ENCODE measurements around the gene GPR142.
"Not testable (repeated sequence)": the region's sequence is repeated elsewhere in the genome, so short reads cannot be mapped to it uniquely, and the experiment has no call there.

Gene GPR142

DNA sequence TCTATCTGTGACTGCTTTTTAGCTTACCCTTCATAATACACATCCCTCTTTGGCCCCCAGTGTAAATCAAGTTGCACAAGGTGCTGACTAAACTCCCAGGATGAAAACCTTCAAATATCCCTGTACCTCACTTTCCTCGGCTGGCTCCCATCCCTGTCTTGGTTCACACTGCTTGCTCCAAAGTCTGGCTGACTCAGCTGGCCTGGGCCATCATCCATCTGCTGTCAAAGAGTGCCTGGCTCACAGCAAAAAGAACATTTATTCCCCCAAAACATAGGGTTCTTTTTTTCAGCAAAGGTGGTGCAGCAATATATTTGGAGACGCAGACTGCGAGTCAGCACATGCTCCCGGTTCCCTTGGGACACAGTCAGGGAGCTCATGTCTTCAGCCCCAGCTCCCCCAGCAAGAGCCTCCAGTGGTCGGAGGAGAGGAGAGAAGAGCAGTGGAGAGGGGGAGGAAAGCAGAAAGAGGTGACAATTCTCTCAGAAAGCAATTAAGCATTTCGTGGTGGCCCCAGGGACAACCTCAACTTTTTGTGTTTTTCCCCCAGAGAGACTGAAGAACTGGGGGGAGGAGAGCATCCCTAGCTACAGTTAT is 26.1 kb downstream of the GPR142 start:
- DNase-seq (ENCODE audit: low read depth in 2 of 2): no peak

DNA sequence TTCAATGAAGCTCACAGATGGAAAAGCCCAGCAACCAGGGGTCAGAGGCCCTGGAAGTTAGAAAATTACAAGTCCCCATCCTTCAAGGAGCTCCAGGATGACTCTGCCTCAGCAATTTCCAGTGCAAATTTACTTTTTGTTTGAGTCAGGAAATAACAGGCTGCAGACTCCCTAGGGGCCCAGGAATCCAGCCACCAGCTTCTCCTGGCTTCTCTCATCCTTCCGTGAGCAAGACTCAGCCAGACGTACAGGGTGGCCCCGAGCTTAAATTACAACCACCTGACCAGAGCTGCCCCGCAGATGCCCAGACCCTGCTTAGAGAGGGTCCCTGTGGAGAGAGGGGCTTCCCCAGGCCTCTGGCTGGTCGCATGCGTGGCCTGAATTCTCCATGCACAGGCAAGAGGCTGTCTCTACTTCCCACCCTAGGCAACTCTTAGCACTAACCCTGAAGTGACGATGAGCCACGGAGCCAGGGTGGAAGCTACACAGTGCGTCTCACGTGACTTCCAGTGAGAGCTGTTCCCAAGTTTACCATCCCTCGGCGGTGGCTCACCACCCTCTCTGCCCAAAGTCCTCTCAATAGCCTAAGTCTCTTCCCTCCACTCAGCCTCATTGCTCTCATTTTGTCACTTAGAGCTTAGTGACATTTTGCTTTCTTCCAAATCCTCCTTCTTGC is 27.1 kb downstream of the GPR142 start:
- DNase-seq (ENCODE audit: low read depth in 2 of 2): no peak

DNA sequence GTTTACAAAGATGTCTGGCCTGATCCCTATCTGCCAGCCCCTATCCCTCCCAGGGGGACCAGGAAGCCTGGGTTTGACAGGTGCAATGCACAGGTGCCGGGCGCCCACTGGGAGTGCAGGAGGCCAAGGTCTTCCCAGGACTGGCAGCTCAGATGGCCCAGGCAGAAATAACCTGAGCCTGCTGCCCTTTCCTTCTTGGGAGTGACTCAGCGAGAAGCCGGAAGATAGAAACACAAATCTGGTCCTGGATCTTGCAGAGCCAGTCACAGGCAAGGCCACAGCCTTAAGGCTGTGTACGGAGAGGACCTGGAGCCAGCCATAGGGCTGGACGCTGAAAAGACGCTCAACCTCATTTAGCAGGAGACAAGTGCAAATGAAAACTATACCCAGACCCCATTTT is 27.7 kb downstream of the GPR142 start:
- DNase-seq (ENCODE audit: low read depth in 2 of 2): no peak

DNA sequence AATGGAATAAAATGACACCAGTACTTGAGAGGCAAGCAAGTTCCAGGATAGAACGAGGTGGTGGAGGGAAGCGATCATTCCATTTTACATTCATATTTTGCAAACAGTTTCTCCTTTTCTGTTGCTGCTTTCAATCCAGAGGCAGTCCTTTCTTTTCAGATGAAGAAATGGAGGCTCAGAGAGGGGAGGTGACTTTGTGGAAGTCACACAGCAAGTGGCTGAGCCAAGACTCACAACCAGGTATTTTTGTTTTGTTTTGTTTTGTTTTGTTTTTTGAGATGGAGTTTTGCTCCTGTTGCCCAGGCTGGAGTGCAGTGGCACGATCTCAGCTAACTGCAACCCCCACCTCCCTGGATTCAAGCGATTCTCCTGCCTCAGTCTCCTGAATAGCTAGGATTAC is 29.3 kb downstream of the GPR142 start:
- DNase-seq (ENCODE audit: low read depth in 2 of 2): no peak

DNA sequence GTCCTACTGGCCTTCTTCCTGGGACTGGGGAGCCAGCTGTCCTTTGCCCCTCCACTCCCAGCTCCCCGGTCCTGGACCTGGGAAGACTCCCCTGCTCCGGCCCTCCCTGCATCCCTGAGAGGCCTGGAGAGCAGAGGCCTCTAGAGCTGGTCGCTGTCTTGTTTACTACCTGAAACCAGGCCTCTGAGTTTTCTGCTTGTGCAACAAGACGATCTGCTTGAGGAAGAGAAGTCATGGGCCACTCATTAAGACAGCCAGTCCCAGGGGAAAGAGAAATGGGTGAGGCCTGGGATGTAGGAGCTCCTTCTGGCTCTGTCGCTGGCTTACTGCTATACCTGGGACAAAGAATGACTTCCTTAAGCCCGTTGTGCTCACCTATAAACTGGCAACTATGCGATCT is 34.7 kb downstream of the GPR142 start:
- no peak for DNase-seq (ENCODE audit: low read depth in 2 of 2)

DNA sequence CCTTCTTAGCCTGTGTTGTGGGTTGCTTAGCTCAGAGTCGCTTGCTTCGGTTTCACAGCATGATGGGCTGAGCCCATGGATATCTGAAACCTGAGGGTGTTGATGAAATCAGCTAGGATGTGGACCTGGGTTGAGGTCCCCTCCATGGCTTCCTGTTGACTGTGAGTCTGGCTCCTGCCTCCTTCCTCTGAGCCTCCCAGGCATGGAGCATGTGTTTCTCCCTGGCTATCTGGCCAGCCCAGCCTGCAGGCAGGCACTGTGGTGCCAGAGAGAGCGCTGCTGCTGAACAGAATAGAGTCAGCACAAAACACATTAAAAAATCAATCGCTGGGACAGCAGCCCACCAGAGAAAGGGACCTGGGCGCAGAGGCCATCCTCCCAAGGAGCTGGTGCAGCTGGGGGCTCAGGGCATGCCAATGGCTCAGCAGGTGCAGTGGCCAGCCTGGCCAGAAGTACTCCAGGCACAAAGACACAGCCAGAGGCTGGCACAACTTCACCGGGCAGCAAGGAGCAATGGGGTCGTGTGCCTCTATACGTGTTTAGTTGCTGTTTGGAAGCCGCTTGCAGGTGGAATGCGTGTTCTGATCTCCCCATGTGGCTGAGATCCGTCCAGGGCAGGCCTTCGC is 36.3 kb downstream of the GPR142 start:
- no peak for DNase-seq (ENCODE audit: low read depth in 2 of 2)

DNA sequence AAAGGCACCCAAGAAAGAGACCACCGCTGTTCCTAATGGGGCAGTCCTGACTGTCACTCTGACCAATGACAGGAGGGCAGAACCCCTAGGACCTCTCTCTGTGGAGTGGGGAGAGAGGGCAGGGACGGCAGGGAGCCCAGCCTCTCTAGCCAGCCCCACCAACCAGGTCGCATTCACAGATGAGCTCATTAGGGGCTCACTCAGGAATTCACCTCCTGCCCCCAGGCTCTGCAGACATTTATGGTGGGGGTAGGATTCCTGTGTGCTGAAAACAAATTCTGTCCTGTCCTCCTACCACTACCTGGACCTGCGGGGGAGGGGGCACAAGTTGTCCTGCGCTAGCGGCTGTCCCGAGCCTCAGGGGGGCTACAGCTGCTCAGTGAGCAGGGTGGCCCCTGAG is 36.9 kb downstream of the GPR142 start:
- no peak for DNase-seq (ENCODE audit: low read depth in 2 of 2)

DNA sequence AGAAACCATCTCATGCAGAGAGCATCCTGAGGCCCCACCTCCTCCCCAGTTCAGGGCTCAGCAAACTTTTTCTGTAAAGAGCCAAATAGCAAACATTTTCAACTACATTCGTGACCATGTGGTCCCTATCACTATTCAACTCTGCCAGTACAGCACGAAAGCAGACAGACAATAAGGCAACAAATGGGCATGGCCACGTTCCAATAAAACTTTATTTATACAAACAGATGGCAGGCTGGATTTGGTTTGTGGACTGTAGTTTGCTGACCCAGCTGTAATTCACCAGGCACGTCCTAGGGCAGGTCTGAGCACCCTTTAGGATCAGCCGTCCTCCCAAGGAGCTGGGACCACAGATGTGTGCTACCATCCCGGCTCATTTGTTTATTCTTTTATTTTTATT is 37.5 kb downstream of the GPR142 start:
- DNase-seq (ENCODE audit: low read depth in 2 of 2): no peak

DNA sequence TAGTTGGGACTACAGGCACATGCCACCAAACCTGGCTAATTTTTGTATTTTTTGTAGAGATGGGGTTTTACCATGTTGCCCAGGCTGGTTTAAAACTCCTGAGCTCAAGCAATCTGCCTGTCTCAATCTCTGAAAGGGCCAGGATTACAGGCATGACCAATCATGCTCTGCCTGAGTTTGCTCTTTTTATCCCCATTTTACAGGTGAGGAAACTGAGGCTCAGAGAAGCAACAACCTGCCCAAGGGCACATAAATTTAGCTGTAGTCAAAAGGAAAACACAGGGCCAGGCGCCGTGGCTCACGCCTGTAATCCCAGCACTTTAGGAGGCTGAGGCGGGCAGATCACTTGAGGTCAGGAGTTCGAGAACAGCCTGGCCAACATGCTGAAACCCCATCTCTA is 38.0 kb downstream of the GPR142 start:
- not testable (repeated sequence) for DNase-seq (ENCODE audit: low read depth in 2 of 2)

DNA sequence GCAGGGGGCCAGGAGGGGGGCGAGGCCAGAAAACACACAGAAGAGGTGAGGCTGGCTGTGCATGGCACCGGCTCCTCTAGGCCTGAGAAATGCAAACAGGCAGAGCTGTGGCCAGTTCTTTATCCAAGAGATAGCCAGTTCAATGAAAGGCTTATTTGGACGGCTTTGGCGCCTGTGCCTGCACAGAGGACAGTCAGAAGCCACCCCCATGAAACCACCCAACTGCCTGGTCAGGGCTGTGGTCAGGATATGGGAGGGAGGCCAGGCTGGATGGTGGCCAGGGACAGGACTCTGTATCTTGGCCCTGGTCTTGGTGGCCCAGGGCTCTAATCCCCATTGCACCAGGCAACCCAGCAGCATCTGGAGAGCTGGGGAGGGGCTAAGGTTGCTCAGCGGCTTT is 40.1 kb downstream of the GPR142 start:
- no peak for DNase-seq (ENCODE audit: low read depth in 2 of 2)

DNA sequence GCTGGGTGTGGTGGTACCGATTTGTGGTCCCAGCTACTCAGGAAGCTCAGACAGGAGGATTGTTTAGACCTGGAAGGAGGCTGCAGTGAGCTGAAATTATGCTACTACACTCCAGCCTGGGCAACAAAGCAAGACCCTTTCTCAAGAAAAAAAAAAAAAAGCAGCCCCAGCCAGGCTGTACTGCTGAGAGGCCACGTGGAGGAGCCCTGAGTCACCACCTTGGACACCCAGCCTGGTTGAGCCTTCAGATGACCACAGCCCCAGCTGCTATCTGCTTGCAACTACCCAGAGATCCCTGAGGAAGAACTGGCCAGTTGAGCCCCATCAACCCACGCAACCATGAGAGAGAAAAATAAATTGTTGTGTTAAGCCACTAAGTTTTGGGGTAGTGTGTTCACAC is 41.0 kb downstream of the GPR142 start:
- DNase-seq (ENCODE audit: low read depth in 2 of 2): no peak

DNA sequence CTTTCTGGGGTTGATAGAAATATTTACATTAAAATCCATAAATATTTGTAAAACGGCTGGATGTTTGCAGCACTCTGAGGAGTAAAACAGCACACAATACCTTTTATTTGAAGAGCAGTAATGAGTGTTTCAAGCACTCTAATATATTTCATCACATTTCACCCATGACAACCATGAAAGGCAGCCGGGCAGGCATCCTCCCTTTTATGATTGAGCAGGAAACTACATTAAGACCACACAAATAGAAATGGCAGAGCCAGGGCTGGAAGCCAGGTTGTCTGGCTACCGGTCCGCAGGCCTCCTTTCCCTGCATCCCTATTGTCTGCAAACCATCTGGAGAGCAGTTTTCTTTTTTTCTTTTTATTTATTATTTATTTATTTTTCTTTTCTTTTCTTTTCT is 41.5 kb downstream of the GPR142 start:
- DNase-seq (ENCODE audit: low read depth in 2 of 2): no peak

DNA sequence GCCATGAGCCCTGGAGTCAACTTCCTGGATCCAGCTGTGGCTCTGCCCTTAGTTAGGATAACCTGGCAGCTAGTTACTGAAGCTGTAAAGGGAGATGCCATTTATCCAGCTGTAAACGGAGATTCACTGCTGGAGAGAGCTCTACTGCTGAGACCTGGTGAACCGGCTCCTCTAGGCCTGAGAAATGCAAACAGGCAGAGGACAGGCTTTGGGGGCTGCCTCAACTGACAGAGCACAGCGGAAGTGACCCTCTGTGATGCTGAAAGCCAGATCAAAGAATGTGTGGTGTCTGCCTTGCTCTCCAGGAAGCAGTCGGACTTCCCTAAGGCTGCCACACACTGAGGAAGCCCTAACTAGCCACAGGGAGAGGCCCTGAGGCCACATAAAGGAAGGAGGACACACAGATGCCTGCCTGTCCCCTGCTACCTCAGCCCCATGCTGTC is 42.7 kb downstream of the GPR142 start:
- no peak for DNase-seq (ENCODE audit: low read depth in 2 of 2)

DNA sequence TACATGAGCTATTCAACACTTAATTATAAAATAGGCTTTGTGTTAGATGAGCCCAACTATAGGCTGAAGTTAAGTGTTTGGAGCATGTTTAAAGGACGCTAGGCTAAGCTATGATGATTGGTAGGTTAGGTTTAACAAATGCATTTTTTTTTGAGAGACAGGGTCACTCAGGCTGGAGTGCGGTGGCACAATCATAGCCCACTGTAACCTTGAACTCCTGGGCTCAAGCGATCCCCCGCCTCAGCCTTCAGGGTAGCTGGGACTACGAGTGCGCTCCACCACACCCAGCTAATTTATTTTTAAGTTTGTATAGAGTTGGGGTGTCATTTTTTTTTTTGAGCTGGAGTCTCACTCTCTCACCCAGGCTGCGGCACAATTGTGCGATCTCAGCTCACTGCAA is 45.3 kb downstream of the GPR142 start:
- DNase-seq (ENCODE audit: low read depth in 2 of 2): no peak

DNA sequence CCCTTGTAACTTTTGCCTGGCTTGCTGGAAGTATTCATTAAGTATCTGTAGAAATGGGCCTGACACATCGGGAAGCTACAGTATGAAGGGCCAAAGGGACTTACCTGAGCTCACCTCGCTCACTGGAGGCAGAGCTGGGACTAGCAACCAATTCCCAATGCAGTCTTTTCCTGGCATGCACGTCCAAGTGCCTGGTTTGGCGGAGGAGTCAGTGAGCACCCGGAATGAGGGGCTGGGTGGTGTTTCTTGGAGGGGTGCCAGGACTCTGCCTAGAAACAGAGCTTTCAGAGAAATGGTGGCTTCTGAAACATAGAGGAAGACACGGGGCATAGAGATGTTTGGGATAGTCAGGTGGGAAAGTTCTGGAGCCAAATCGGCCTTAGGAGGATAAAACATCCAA is 46.2 kb downstream of the GPR142 start:
- no peak for DNase-seq (ENCODE audit: low read depth in 2 of 2)

DNA sequence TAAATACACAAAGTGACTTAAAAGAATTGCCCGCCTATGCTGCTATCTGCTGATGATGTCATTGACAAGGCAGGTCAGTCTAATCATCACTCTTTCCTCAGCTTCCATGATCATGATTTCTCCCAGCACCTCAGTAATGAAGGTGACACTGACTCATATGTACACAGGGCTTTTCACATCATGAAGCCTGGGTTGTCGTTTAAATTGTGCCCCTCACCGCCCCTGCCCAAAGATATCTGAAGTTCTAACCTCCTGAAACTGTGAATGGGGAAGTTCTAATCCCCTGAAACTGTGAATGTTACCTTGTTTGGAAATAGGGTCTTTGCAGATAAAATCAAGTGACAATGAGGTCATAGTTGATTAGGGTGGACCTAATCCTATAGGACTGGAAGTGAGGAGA is 47.2 kb downstream of the GPR142 start:
- DNase-seq (ENCODE audit: low read depth in 2 of 2): no peak

DNA sequence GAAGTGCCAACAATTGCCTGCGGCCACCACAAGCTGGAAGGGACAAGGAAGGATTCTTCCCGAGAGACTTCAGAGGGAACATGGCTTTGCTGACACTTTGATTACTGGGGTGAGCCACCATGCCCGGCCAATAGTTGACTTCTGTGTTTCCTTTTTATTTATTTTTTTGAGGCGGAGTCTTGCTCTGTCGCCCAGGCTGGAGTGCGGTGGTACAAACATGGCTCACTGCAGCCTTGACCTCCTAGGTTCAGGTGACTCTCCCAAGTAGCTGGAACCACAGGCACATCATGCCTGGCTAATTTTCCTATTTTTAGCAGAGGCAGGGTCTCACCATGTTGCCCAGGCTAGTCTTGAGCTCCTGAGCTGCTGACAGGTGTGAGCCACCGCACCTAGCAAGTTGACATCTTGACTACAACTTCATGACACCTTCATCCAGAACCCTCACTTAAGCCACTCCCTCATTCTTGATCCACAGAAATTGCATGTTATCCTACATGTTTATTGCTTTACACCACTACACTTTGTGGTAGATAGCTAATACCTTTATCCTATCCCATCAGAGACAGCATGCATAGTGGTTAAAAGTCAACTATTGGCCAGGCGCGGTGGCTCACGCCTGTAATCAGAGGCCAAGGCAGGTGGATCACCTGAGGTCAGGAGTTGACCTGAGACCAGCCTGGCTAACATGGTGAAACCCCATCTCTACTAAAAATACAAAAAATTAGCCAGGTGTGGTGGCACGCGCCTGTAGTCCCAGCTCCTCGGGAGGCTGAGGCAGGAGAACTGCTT is 48.5 kb downstream of the GPR142 start:
- no peak for DNase-seq (ENCODE audit: low read depth in 2 of 2)

DNA sequence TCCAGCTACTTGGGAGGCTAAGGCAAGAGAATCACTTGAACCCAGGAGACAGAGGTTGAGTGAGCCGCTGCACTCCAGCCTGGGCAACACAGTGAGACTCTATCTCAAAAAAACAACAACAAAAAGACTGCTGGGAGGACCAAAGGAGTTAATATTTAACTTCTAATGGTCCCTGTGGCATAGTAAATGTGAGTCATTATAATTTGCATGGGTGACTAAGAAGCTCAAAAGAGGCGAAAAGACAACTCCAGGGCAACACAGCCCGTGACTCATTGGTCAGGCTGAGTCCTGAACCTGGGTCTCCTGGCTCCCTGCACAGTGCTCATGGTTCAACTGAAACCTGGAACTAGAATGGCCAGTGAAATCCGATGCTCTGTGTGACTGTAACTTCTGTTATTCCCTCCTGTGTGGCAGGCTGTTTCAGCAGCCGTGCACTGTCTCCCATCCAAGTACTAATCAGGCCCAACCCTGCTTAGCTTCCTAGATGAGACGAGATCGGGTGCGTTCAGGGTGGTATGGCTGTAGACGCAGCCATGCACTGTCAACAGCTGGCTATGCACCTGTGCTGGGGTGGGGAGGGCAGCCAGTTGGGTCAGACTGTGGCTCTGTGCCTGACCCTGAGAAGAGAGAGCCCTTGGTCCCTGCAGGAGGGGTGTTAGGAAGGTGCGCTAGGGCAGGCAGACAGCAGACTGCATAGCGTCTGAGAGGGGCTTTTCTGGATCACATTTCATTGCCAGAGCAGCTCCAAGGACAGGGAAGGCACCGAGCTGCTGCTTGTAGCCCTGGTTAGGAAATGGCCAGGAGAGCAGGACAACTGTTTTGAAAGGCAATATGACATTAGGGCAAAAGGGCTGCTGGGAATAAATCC is 50.1 kb downstream of the GPR142 start:
- no peak for DNase-seq (ENCODE audit: low read depth in 2 of 2)

DNA sequence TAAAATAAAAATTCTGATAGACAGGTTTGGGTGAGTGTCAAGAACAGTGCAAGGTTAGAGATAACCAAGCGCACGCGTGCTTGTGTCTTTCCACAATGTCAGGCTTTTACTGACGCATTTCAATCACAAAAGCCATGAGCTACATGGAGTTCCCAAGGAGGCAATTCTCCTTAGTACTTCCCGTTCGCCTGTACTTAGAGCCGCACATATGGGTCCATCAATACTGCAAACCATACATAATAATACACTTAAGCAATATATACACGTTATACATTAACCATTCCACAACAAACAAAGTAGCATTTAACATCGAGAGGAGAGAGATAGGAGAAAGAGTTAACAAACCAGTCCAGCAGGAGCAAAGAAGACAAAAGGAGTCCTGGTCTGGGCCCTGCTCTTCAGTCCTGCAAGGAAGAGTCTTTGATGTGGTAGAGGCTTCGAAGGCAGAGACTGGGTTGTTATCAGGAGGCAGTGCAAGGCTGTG is 52.7 kb downstream of the GPR142 start:
- no peak for DNase-seq (ENCODE audit: low read depth in 2 of 2)

All from stimulated activated CD8-positive, alpha-beta memory T cell treated with anti-CD3 and anti-CD28 coated beads, Interleukin-15, amount 100 ng/mL, for 4 hours (primary cell).